HG03159 (cell line): ENCODE measurements around the gene CDH15.

Experiments
- ATAC-seq: cut with Tn5 transposase; IDR thresholded peaks from one replicate; pipeline ENCODE4 v1.9.1; 2021; ENCODE audit warnings: mild to moderate bottlenecking, moderate library complexity; ENCODE audit not compliant: unreplicated experiment

Gene CDH15

GRCh38 chr16:89140401-89140800, 31.1 kb upstream of the CDH15 start:
- ATAC-seq, result no peak

GRCh38 chr16:89140981-89141883, 30.3 kb upstream of the CDH15 start:
- ATAC-seq, result no peak

GRCh38 chr16:89141884-89142267, 29.7 kb upstream of the CDH15 start:
- ATAC-seq, result no peak

GRCh38 chr16:89142474-89143195, 28.9 kb upstream of the CDH15 start:
- no peak for ATAC-seq

DNA sequence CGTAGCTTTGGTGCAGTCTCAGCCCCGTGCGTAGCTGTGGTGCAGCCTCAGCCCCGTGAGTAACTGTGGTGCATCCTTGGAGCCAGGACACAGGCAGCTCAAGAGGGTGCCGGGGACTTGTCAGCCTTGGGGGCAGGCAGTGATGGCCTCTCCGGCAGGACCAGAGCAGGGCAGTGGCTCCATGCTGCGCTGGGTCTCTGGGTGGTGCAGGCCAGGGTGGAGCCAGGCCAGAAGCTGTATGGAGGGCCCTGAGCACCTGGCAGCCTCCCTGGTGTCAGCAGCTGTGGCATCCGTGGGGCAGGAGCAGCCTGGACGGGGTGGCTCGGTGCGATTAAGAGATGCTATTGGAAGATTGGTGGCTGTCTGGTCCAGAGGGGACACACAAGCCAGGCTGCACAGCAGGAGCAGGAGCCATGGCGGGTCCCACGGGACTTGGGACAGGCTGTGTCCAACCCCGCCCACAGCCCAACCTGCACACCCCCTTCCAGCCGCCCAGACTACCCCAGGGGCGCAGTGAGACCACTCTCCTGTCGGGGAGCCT, 28.3 kb upstream of the CDH15 start:
- ATAC-seq, result no peak

GRCh38 chr16:89143911-89144675, 27.5 kb upstream of the CDH15 start:
- no peak for ATAC-seq

- ATAC-seq, result no peak
Observed at GRCh38 chr16:89144681-89145080, 26.9 kb upstream of the CDH15 start.

DNA sequence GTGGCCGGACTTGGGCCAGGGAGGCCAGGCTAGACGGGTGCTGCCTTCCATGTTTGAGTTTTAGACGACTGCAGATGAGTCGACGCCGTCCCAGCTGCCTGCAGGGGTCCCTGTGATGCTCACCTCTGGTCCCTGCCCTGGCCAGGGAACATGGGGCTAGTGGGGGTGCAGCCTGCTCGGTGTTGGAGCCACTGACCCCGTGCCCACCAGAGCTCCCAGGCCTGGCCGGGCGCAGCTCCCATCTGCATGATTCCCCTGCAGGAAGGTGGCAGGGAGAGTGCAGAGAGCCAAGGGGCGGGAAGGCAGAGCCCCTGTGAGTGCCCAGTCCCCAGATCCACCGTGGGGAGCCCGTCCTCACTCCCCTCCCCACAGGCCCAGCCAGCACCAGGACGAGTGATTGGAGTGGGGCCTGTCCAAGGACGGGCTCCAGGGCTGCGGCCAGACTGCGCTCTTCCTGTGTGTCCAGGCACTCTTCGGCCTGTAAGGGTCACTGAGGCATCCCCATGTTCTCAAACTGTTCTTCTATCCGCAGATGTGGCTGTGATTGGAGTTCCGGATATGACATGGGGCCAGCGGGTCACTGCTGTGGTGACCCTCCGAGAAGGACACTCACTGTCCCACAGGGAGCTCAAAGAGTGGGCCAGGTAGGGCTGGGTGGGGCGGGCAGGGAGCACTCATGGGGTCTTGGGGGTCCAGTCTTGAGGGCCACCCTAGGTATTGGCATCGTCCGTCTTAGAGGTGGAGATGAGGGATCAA, 26.0 kb upstream of the CDH15 start:
- ATAC-seq, result no peak

- no peak for ATAC-seq
Observed at GRCh38 chr16:89146211-89147005, 25.1 kb upstream of the CDH15 start.

GRCh38 chr16:89147085-89147817, 24.3 kb upstream of the CDH15 start:
- no peak for ATAC-seq

GRCh38 chr16:89149386-89149785, 22.2 kb upstream of the CDH15 start:
- no peak for ATAC-seq

DNA sequence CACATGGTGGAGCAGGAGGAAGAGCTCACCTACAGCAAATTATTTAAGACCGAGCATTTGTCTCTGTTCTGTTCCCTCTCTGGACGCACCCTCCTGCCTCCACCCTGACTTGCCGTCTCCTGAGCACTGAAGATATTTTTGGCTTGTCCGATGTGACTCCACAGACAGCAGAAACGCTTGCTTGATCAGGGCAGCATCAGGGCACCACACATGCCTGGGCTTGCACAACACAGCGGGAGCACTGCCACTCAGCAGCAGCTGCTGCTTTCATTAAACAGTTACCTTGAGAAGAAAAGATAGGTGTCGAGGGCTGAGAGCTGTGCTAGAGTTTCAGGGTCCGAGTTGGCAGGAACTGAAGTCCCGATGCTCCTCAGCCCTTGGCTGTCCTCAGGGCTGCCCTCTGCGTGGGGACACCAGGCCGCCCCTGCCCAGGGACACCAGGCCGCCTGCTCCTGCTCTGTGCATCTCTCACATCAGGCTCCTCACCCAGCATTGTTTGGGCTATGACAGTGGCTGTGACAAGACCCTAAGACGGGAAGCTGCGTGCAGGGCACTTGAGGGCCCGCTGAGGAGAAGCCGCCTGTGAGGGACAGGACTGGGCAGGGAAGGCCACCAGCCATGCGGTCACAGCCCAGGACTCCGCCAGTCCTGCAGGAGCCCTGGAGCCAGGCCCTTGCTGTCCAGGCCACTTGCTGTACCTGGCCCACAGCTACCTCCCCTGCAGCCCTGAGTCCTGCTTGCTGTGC, 21.3 kb upstream of the CDH15 start:
- ATAC-seq, result no peak

DNA sequence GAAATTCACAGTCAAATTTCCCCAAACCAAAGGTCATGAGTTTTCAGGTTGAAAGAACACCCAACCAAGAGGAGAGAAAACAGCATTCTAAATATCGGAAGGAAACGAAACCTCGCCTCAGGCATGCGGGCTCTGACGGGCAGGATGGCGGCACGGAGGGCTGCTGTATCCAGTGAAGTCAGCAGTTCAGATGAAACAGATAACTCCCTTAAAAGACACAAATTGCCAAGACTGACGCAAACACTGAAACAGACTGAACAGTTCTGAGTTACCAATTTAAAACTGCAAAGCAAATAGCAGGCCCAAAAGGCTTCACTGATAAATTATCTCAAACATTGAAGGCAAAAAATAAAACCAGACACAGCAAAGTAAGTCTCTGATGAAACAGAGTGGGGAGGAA, 20.6 kb upstream of the CDH15 start:
- no peak for ATAC-seq

- no peak for ATAC-seq
Observed at GRCh38 chr16:89152831-89153700, 18.5 kb upstream of the CDH15 start.

DNA sequence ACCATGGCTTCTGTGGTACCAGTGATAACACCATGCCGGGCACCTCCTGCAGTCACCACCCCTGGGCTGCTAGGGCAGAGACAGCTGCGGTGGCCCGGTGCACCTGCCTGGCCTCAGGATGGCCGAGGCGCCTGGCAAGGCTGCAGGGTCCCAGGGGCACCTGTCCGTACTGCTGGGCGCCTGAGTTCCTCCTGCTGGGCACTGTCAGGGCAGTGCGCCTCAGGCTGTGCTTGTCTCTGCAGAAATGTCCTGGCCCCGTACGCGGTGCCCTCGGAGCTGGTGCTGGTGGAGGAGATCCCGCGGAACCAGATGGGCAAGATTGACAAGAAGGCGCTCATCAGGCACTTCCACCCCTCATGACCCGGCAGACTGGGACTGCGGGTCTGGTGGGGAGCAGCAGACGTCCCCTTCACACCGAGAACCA, 17.7 kb upstream of the CDH15 start:
- no peak for ATAC-seq

DNA sequence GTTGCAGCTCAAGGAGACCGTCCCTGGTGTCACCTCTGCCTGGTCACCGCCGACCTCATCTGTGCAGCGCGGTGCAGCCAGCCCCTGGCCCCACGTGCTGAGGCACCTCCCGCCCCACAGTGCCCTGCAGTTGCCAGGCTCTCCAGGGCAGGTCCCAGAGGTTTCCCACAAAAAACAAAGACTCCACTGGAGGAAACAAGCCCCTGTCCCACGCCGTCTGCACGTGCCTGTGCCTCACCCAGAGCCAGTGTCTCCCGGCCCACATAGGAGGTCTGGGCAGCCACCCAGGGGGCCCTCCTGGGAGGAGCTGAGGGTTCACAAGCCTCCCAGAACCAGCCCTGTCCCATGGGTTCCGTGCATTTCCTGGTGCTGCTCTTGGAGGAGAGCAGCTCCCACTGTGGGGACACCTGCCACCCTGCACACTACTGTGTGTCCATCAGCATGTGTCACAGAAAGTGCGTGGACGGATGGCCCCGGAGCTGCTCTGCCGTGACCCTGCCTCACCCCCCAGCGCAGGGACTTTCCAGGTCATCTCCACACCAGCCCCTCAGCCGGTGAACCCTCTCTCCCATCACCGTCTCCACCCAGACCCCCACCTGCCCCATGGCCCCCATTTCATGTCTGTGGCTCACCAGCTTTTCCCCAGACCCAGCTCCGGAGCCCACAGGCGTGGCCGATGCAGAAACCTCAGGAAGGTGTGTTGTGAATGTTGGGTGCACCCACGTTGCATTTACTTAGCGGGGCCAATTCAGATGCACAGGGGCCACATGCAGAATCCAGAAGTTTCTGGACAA, 17.0 kb upstream of the CDH15 start:
- no peak for ATAC-seq
